ENCODE data around the gene SOBP.
"Not testable (repeated sequence)": the region's sequence is repeated elsewhere in the genome, so short reads cannot be mapped to it uniquely, and the experiment has no call there.

Gene SOBP

GRCh38 chr6:107546691-107547450 lies 57.0 kb downstream of the SOBP start:
- in situ Hi-C loops (cut with HindIII; ENCODE audit: low sequenced_read_pairs): no loop called here

GRCh38 chr6:107547451-107547840 lies 57.5 kb downstream of the SOBP start:
- in situ Hi-C loops (cut with HindIII; ENCODE audit: low sequenced_read_pairs): no loop called here

- in situ Hi-C loops (cut with HindIII; ENCODE audit: low sequenced_read_pairs): no loop called here
Measured at GRCh38 chr6:107550241-107550840, 60.4 kb downstream of the SOBP start.

GRCh38 chr6:107550906-107551305 lies 61.0 kb downstream of the SOBP start:
- in situ Hi-C loops (cut with HindIII; ENCODE audit: low sequenced_read_pairs): no loop called here

GRCh38 chr6:107553121-107553520 lies 63.2 kb downstream of the SOBP start:
- in situ Hi-C loops (cut with HindIII; ENCODE audit: low sequenced_read_pairs): not testable (repeated sequence)

- in situ Hi-C loops (cut with HindIII; ENCODE audit: low sequenced_read_pairs): no loop called here
Measured at GRCh38 chr6:107554326-107554725, 64.4 kb downstream of the SOBP start.

- in situ Hi-C loops (cut with HindIII; ENCODE audit: low sequenced_read_pairs): no loop called here
Measured at GRCh38 chr6:107554918-107555317, 65.0 kb downstream of the SOBP start.

GRCh38 chr6:107555449-107555848 lies 65.5 kb downstream of the SOBP start:
- in situ Hi-C loops (cut with HindIII; ENCODE audit: low sequenced_read_pairs): no loop called here

- in situ Hi-C loops (cut with HindIII; ENCODE audit: low sequenced_read_pairs): no loop called here
Measured at GRCh38 chr6:107556082-107556481, 66.2 kb downstream of the SOBP start.

- in situ Hi-C loops (cut with HindIII; ENCODE audit: low sequenced_read_pairs): no loop called here
Measured at GRCh38 chr6:107557698-107558097, 67.8 kb downstream of the SOBP start.

GRCh38 chr6:107560657-107561056 lies 70.7 kb downstream of the SOBP start:
- in situ Hi-C loops (cut with HindIII; ENCODE audit: low sequenced_read_pairs): no loop called here

- in situ Hi-C loops (cut with HindIII; ENCODE audit: low sequenced_read_pairs): no loop called here
Measured at GRCh38 chr6:107561306-107561705, 71.4 kb downstream of the SOBP start.

- in situ Hi-C loops (cut with HindIII; ENCODE audit: low sequenced_read_pairs): no loop called here
Measured at GRCh38 chr6:107563694-107564588, 74.0 kb downstream of the SOBP start.

GRCh38 chr6:107564589-107564951 lies 74.7 kb downstream of the SOBP start:
- in situ Hi-C loops (cut with HindIII; ENCODE audit: low sequenced_read_pairs): no loop called here

- in situ Hi-C loops (cut with HindIII; ENCODE audit: low sequenced_read_pairs): no loop called here
Measured at GRCh38 chr6:107565165-107565723, 75.3 kb downstream of the SOBP start.

- in situ Hi-C loops (cut with HindIII; ENCODE audit: low sequenced_read_pairs): no loop called here
Measured at GRCh38 chr6:107567643-107568042, 77.7 kb downstream of the SOBP start.

- in situ Hi-C loops (cut with HindIII; ENCODE audit: low sequenced_read_pairs): no loop called here
Measured at GRCh38 chr6:107569473-107569872, 79.6 kb downstream of the SOBP start.

GRCh38 chr6:107571354-107571753 lies 81.4 kb downstream of the SOBP start:
- in situ Hi-C loops (cut with HindIII; ENCODE audit: low sequenced_read_pairs): no loop called here

- in situ Hi-C loops (cut with HindIII; ENCODE audit: low sequenced_read_pairs): no loop called here
Measured at GRCh38 chr6:107572886-107573285, 83.0 kb downstream of the SOBP start.

GRCh38 chr6:107574856-107575255 lies 84.9 kb downstream of the SOBP start:
- in situ Hi-C loops (cut with HindIII; ENCODE audit: low sequenced_read_pairs): loop anchor here (5.0 kb wide), 1 partner anchor 57 kb away; no protein-coding TSS in a partner anchor

- in situ Hi-C loops (cut with HindIII; ENCODE audit: low sequenced_read_pairs): loop anchor here (5.0 kb wide), 1 partner anchor 55 kb away; no protein-coding TSS in a partner anchor
Measured at GRCh38 chr6:107576852-107577251, 86.9 kb downstream of the SOBP start.

All from DLD1 (cell line).